ENCODE data around the gene FARS2.

FARS2 gene

DNA sequence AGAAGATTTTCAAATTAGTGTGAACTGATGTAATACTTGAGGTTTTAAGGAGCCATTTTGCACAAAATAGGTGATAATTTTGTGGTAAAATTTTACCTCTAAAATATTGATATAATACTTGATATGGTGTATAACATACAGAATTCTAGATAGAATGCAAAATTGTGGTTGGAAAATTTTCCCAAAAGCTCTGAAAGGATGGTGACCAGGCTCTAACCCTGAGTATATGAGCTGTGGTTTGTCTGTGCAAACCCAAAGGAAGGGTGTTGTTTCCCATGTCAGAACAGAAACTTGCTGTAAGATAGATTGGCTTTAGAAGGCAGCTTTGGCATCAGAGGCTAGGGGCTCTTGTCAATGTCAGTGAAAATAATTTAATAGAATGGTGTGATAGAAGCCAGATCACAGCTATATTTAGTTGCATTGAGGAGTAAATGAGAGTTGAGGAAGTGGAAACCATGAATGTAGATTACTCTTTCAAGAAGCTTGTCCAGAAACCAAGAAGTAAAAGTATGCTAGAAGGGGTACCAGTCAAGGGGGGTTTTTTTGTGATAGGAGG lies 257.7 kb downstream of the FARS2 start:
- no peak for DNase-seq
- H3K27me3 Mint-ChIP-seq (ENCODE audit: low read depth, poor library complexity), result peaks cover 2% of the 10 kb centered on the region
- peaks cover 5% of the 10 kb centered on the region for H3K36me3 Mint-ChIP-seq (ENCODE audit: low read depth)
- H3K4me3 Mint-ChIP-seq, result no peak overlapping the region
- no peak overlapping the region for H3K27ac Mint-ChIP-seq
- H3K9me3 Mint-ChIP-seq, result no peaks in the 10 kb centered on the region
- TF ChIP-seq, protein P1, sequence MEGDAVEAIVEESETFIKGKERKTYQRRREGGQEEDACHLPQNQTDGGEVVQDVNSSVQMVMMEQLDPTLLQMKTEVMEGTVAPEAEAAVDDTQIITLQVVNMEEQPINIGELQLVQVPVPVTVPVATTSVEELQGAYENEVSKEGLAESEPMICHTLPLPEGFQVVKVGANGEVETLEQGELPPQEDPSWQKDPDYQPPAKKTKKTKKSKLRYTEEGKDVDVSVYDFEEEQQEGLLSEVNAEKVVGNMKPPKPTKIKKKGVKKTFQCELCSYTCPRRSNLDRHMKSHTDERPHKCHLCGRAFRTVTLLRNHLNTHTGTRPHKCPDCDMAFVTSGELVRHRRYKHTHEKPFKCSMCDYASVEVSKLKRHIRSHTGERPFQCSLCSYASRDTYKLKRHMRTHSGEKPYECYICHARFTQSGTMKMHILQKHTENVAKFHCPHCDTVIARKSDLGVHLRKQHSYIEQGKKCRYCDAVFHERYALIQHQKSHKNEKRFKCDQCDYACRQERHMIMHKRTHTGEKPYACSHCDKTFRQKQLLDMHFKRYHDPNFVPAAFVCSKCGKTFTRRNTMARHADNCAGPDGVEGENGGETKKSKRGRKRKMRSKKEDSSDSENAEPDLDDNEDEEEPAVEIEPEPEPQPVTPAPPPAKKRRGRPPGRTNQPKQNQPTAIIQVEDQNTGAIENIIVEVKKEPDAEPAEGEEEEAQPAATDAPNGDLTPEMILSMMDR (IDR thresholded peaks at IDR 0.05), result no peak
- H3K4me1 Mint-ChIP-seq, result no peaks in the 10 kb centered on the region

DNA sequence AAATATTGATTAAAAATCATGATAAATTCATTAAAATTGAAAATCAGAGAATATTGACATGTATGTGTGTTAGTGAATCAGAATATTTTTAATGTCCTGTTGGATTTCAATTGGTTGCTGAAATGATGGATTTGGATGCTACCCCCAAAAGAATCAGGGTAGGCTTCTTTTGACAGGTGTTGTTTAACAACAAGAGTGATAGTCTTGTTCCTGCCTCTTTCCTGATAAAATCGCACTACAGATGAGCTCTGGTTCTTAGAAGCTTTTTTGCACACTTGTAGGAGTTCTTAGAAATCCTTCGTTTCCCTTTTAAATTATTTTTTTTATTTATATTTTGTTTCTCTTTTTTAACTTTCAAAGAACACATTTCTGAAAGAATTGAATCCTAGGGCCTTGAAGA lies 259.5 kb downstream of the FARS2 start:
- peaks cover 5% of the 10 kb centered on the region for H3K36me3 Mint-ChIP-seq (ENCODE audit: low read depth)
- no peak overlapping the region for H3K27ac Mint-ChIP-seq
- no peaks in the 10 kb centered on the region for H3K4me1 Mint-ChIP-seq
- H3K27me3 Mint-ChIP-seq (ENCODE audit: low read depth, poor library complexity), result peaks cover 4% of the 10 kb centered on the region
- H3K9me3 Mint-ChIP-seq, result no peaks in the 10 kb centered on the region
- TF ChIP-seq, protein P1 (IDR thresholded peaks at IDR 0.05), result no peak
- no peak overlapping the region for H3K4me3 Mint-ChIP-seq
- no peak for DNase-seq

DNA sequence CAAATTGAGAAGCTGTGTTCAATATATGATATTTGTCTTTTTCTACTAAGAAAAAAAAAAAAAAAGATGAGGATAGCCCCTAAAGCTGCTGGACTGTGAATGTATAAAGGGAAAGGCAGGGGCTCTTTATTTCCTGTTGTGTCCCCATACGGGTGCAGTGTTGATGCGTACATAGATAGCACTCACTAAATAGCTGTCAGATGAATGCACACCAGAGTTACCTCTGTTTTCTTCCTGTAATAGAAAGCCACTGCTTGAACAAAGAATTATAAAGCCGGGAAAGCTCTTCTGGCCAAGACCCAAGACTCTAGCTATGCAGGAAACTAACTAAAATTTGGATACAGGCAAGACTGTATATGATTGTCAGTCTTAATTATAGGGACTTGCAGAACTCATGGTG lies 260.0 kb downstream of the FARS2 start:
- Mint-ChIP-seq H3K4me1 (no peaks in the 10 kb centered on the region), H3K27ac (no peak overlapping the region), H3K4me3 (no peak overlapping the region), H3K9me3 (no peaks in the 10 kb centered on the region), H3K27me3 (ENCODE audit: low read depth, poor library complexity) (peaks cover 4% of the 10 kb centered on the region), H3K36me3 (ENCODE audit: low read depth) (peaks cover 5% of the 10 kb centered on the region)
- no peak for DNase-seq
- TF ChIP-seq, protein P1 (IDR thresholded peaks at IDR 0.05), result no peak

DNA sequence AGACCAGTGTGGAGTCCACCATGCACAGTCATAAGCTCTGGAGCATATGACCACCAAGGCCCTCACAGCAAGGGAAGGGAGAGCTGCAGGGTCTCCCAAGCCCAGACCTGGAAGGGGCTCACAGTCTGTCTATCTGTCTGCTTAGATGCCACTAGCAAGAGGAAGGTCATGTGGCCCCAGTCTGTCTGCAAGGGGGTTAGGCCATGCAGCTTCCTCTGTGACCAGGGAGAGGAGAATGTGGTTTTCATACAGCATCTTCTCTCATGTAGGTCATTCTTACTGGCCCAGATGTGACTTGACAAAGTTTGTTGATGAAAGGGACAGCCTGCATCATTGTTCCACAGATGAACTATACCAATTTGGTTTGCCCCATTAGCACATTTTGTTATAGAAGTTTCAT lies 260.8 kb downstream of the FARS2 start:
- Mint-ChIP-seq H3K4me3 (no peak overlapping the region), H3K27me3 (ENCODE audit: low read depth, poor library complexity) (peaks cover 4% of the 10 kb centered on the region)
- TF ChIP-seq, protein P1 (IDR thresholded peaks at IDR 0.05), result no peak

DNA sequence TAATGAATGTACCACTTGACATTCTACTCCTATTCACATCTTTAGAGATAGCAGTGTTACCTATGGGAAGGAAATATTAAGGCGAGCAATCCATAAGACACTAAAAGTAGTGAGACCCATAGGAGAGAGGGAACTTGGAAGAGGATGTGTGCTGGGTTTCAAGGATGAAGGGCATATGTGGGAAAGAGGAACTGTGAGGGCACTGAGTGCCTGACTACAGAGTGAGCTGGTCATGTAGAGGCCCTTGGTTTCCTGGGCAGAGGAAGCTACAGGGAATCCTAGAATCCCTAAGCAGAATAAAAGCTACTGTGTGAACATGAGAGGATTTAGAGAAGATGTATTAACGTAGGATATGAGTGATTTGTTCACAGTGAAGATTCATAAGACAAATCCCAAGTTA lies 262.8 kb downstream of the FARS2 start:
- H3K4me1 Mint-ChIP-seq, result no peaks in the 10 kb centered on the region
- DNase-seq, result no peak
- H3K36me3 Mint-ChIP-seq (ENCODE audit: low read depth), result peaks cover 5% of the 10 kb centered on the region
- TF ChIP-seq, protein P1 (IDR thresholded peaks at IDR 0.05), result no peak
- no peaks in the 10 kb centered on the region for H3K9me3 Mint-ChIP-seq
- H3K4me3 Mint-ChIP-seq, result no peak overlapping the region
- no peak overlapping the region for H3K27ac Mint-ChIP-seq
- H3K27me3 Mint-ChIP-seq (ENCODE audit: low read depth, poor library complexity), result peaks cover 4% of the 10 kb centered on the region

More for the DNA sequence above, 260.8 kb downstream of the FARS2 start:
- no peak for DNase-seq
- Mint-ChIP-seq H3K27ac (no peak overlapping the region), H3K9me3 (no peaks in the 10 kb centered on the region), H3K36me3 (ENCODE audit: low read depth) (peaks cover 5% of the 10 kb centered on the region), H3K4me1 (no peaks in the 10 kb centered on the region)

DNA sequence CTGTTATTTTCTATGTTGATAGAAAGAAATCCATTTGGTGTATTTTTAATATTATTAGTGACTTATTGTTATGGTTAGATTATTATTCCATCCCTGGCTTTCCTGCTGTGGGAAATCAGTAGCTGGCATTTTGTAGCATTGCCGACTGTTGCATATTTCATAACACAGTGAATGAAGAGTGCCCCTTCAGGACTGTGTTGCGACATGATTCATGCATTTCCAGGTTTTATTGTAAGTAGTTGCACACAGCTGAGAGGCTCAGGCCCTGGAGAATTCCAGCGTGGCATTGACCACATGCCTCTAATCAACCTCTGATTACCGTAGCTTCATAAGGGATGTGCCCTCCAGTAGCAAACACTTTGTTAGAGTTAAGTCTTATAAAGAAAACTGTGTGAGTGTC lies 263.9 kb downstream of the FARS2 start:
- no peak for DNase-seq
- Mint-ChIP-seq H3K27me3 (ENCODE audit: low read depth, poor library complexity) (peaks cover 4% of the 10 kb centered on the region), H3K36me3 (ENCODE audit: low read depth) (peaks cover 5% of the 10 kb centered on the region), H3K4me1 (no peaks in the 10 kb centered on the region), H3K27ac (no peak overlapping the region), H3K9me3 (no peaks in the 10 kb centered on the region), H3K4me3 (no peak overlapping the region)
- TF ChIP-seq, protein P1 (IDR thresholded peaks at IDR 0.05), result no peak
